Stimulated activated CD4-positive, alpha-beta T cell treated with anti-CD3 and anti-CD28 coated beads, TNF-alpha, amount 100 ng/mL, for 4 hours (primary cell): Measurements from ENCODE around the gene RHOXF2.
"Not testable (repeated sequence)": the region's sequence is repeated elsewhere in the genome, so short reads cannot be mapped to it uniquely, and the experiment has no call there.

Source experiments
- DNase-seq, 3 experiments: peaks; one replicate each; pipeline ENCODE4 v3.0.0-alpha.2; 2020; ENCODE audit warnings: low read depth in 3 of 3

RHOXF2 gene

GRCh38 chrX:120158313-120158712 lies at the start of gene RHOXF2:
Gene RHOXF2 (plus strand): TSS chrX:120158613. CDS start chrX:120158751, 138 bp downstream.
- DNase-seq: not testable (repeated sequence)

- no peak for DNase-seq
Observed at GRCh38 chrX:120109378-120109777, 49.0 kb upstream of the RHOXF2 start.

GRCh38 chrX:120111611-120112010 lies 46.8 kb upstream of the RHOXF2 start:
- DNase-seq: no peak

- DNase-seq: no peak
Observed at GRCh38 chrX:120115438-120115963, 42.9 kb upstream of the RHOXF2 start, which contains the start of gene RHOXF1. Gene RHOXF1 (minus strand): TSS chrX:120115913. CDS start chrX:120115862, 51 bp downstream.

- no peak for DNase-seq
Observed at GRCh38 chrX:120120223-120120622, 38.2 kb upstream of the RHOXF2 start.

- DNase-seq: no peak
Observed at GRCh38 chrX:120125444-120125843, 33.0 kb upstream of the RHOXF2 start.

- not testable (repeated sequence) for DNase-seq
Observed at GRCh38 chrX:120128306-120128846, 30.0 kb upstream of the RHOXF2 start.

GRCh38 chrX:120136128-120136527 lies 22.3 kb upstream of the RHOXF2 start:
- no peak for DNase-seq

- DNase-seq: no peak
Observed at GRCh38 chrX:120136840-120137239, 21.6 kb upstream of the RHOXF2 start.

GRCh38 chrX:120137439-120137838 lies 21.0 kb upstream of the RHOXF2 start:
- no peak for DNase-seq

GRCh38 chrX:120140293-120140981 lies 18.0 kb upstream of the RHOXF2 start:
- DNase-seq: no peak

- no peak for DNase-seq
Observed at GRCh38 chrX:120144178-120144844, 14.1 kb upstream of the RHOXF2 start.

- DNase-seq: no peak
Observed at GRCh38 chrX:120145295-120145925, 13.0 kb upstream of the RHOXF2 start.

- DNase-seq: not testable (repeated sequence)
Observed at GRCh38 chrX:120146323-120146722, 12.1 kb upstream of the RHOXF2 start.

GRCh38 chrX:120147537-120147936 lies 10.9 kb upstream of the RHOXF2 start:
- no peak for DNase-seq

GRCh38 chrX:120150109-120150744 lies 8.2 kb upstream of the RHOXF2 start:
- DNase-seq: not testable (repeated sequence)

GRCh38 chrX:120159086-120159485 lies 673 bp downstream of the RHOXF2 start:
- DNase-seq: not testable (repeated sequence)

GRCh38 chrX:120193254-120193653 lies 34.8 kb downstream of the RHOXF2 start:
- not testable (repeated sequence) for DNase-seq

GRCh38 chrX:120193720-120194119 lies 35.3 kb downstream of the RHOXF2 start:
- DNase-seq: not testable (repeated sequence)

- DNase-seq: not testable (repeated sequence)
Observed at GRCh38 chrX:120195786-120196185, 37.4 kb downstream of the RHOXF2 start.

GRCh38 chrX:120196626-120197283 lies 38.3 kb downstream of the RHOXF2 start:
- not testable (repeated sequence) for DNase-seq
